Measurements from ENCODE around the gene MRPL27. TPM values are rescaled to one million over a fixed set of nuclear protein-coding genes. Genes with fewer than 3 reads are reported as not detected.

Gene MRPL27
- total and polyA plus RNA-seq, 2 experiments from 2014 or later = 62.4 to 158 TPM

GRCh38 chr17:50349243-50349600, 23.8 kb downstream of the MRPL27 start:
- H3K27me3 ChIP-seq = no peaks in the 10 kb centered on the region
- no peak overlapping the region for H3K27ac ChIP-seq
- no peaks in the 10 kb centered on the region for H3K9me3 ChIP-seq (ENCODE audit: low read depth)
- H3K4me3 ChIP-seq = no peak overlapping the region
- peaks cover 7% of the 10 kb centered on the region for H3K36me3 ChIP-seq
- peaks cover 8% of the 10 kb centered on the region for H3K4me1 ChIP-seq (ENCODE audit: low read depth)
- no peak for TF ChIP-seq CTCF (IDR thresholded peaks at IDR 0.05; ENCODE audit: low read depth, low read length)
- no peak for DNase-seq (ENCODE audit: low read depth in 1 of 2, low spot score in 1 of 2)

DNA sequence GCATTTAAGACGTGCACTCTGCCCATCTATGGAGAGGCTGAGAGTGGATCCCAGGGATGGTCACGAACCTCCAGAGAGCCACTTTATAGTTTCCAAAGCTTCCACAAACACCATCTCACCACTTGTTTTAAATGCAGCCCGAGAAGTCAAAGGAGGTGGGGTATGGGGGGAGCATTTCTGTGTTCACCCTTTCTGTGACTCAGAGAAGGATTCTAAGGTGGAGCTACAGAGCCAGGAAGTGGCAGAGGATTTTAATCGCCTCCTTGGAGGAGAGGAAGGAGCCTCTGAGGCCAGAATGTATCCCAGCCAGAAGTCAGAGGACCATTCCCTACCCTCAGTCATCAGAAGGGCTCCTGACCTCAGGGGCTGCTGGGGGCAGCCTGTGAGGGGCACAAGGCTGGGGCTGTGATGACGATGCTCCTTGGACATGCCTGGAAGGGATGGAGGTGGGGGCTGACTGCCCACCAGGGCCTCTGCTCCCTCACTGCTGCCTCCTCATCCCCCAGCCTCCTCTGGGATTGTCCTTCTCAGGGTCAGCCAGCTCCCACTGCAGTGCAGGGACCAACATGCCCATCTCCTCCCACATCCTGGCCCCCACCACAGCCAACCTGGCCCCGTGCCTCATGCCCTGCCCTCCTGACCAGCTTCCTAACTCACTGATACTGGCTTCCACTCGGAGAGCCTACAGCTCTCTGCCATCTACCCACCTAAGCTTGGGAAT, 24.3 kb downstream of the MRPL27 start:
- no peak for DNase-seq (ENCODE audit: low read depth in 1 of 2, low spot score in 1 of 2)
- no peaks in the 10 kb centered on the region for H3K9me3 ChIP-seq (ENCODE audit: low read depth)

DNA sequence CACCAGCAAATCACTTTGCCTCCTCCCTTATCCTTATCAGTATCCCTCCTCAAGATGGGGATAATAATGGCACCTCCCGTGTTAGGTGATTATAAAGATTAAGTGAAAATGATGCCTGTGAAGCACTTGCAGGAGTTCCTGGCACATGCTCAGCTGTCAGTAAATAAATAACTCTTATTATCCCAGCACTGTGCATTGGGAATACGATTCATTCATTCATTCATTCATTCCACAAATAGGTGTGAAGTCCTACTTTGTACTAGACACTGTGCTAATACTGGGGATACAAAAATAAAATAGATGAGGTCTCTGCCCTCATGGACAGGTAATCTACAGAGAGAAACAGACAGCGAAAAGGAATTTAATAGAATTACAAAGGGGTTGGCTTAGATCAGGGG, 25.1 kb downstream of the MRPL27 start:
- H3K4me1 ChIP-seq (ENCODE audit: low read depth) = peaks cover 8% of the 10 kb centered on the region
- no peaks in the 10 kb centered on the region for H3K27me3 ChIP-seq
- TF ChIP-seq CTCF (IDR thresholded peaks at IDR 0.05; ENCODE audit: low read depth, low read length) = no peak
- no peak overlapping the region for H3K27ac ChIP-seq
- H3K9me3 ChIP-seq (ENCODE audit: low read depth) = no peaks in the 10 kb centered on the region
- H3K36me3 ChIP-seq = no peaks in the 10 kb centered on the region
- DNase-seq (ENCODE audit: low read depth in 1 of 2, low spot score in 1 of 2) = no peak
- no peak overlapping the region for H3K4me3 ChIP-seq

More for the DNA sequence above, 24.3 kb downstream of the MRPL27 start:
- Histone ChIP-seq H3K27me3 (no peaks in the 10 kb centered on the region), H3K4me1 (ENCODE audit: low read depth) (peaks cover 8% of the 10 kb centered on the region), H3K27ac (no peak overlapping the region), H3K36me3 (peaks cover 1% of the 10 kb centered on the region), H3K4me3 (no peak overlapping the region)
- TF ChIP-seq CTCF (IDR thresholded peaks at IDR 0.05; ENCODE audit: low read depth, low read length) = no peak

DNA sequence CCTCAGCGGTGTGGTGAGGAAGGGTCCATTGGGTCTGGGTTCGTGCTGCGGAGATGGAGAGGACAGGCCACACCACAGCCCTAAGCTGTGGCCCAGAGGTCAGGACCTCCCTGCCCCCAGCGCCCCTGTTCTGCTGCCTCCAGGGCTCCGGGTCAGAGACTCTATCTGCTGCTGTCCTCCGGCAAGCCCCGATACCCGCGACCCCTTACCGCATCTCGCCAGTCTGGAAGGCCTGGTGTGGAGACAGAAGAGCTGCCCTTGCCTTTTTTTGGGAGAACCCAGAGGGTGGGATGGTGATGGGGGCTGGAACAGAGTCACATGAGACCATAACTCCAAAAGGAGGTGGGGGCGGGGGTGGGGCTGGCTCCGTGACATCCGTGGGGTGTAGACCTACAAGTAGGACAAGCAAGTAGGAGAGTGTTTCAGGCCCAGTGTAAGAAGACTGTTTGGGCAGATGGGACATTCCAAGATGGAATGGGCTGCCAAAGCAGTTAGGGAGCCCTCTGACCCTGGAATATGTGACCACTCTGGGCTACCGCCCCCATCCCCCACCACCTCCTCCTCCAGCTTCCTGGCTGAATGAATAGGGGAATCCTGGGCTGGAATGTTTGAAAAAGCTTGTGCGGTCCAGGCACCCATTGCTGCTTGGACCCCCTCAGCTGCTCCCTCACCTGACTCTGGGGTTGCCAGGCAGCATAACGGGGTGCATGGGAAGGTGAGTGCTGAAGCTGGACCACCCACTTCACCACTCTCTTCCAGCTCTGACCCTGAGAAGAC, 25.7 kb downstream of the MRPL27 start:
- Histone ChIP-seq H3K4me1 (ENCODE audit: low read depth) (peaks cover 8% of the 10 kb centered on the region), H3K27ac (peak overlapping the region; percentile 57)
- no peak for TF ChIP-seq CTCF (IDR thresholded peaks at IDR 0.05; ENCODE audit: low read depth, low read length)

DNA sequence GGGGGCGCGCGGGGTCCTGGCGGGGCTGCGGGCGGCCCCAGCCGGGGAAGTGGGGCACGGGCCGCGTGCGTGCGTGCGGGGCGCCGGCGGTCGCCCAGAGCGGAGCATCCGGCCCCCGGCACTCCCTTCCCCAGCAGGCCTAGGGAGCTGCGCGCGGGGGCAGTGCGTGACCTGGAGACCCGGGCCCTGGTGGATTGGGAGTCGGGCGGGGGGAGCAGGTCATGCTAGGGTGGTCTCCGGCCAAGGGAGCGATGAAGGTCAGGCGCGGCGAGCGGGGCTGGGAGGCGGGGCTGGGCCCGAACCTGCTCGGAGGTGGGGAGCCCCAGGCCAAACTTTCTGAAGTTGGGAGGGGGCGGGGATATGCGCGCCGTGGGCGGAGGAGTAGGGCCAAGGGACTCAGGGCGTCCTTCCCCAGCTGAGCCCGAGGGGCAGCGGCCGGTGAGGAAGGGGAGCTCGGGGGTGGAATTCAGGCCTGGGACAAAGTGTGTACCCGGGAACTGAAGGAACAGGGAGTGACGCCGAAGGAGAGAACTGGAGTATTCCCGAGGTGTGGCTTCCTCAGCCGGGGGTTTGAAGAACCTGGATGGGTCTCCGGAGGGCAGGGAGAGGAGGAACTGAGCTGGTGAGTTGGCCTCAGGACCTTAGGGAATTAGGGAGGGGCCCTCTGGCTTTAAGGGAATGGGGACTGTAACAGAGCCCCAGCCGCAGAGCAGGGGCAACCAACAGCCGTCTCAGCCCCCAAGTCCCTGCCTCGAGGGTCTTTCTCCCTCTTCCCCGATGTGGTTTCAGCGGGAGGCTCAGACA, 26.5 kb downstream of the MRPL27 start:
- Histone ChIP-seq H3K27me3 (no peaks in the 10 kb centered on the region), H3K27ac (peak overlapping the region; percentile 57), H3K4me3 (peak overlapping the region; percentile 86), H3K9me3 (ENCODE audit: low read depth) (no peaks in the 10 kb centered on the region), H3K36me3 (no peaks in the 10 kb centered on the region), H3K4me1 (ENCODE audit: low read depth) (peaks cover 8% of the 10 kb centered on the region)
- peak; percentile 19 to 59 for DNase-seq (ENCODE audit: low read depth in 1 of 2, low spot score in 1 of 2)
- no peak for TF ChIP-seq CTCF (IDR thresholded peaks at IDR 0.05; ENCODE audit: low read depth, low read length)

More for the DNA sequence above, 25.7 kb downstream of the MRPL27 start:
- H3K27me3 ChIP-seq = no peaks in the 10 kb centered on the region
- no peaks in the 10 kb centered on the region for H3K36me3 ChIP-seq
- peak overlapping the region; percentile 86 for H3K4me3 ChIP-seq
- peak in 1 of 2 donors; percentile 22 for DNase-seq (ENCODE audit: low read depth in 1 of 2, low spot score in 1 of 2)
- H3K9me3 ChIP-seq (ENCODE audit: low read depth) = no peaks in the 10 kb centered on the region

All from cardiac muscle cell (in vitro differentiated cells and primary cell).